K562 (cell line): ENCODE results near the gene NCAPD2. TPM values are rescaled to one million over a fixed set of nuclear protein-coding genes. Genes with fewer than 3 reads are reported as not detected.
"Not testable (repeated sequence)": the region's sequence is repeated elsewhere in the genome, so short reads cannot be mapped to it uniquely, and the experiment has no call there.

Experiments
- ATAC-seq: fragments of 200-7000 bp; cut with Tn5 transposase; 3 replicates; pipeline ENCODE4 v1.9.1; 2020; ENCODE audit warnings: moderate library complexity
- BruUV-seq: library from RNA; stranded (reverse); fragments of 400-500 nt; replicated peaks from 2 replicates; lab custom pipeline; 2021; lab: Mats Ljungman, UMichigan
- CTCF ChIA-PET: fragments of 300-600 bp; formaldehyde crosslinking; extraction: SDS; loops from one replicate; lab custom pipeline; 2021; ENCODE audit warnings: low intra/inter-chr PET ratio; lab: Yijun Ruan, JAX
- POLR2A ChIA-PET: fragments of 300-600, 350-650 bp; sonication (Branson Sonifier 250); formaldehyde crosslinking; extraction: SDS; loops from one replicate; lab custom pipeline; 2021; ENCODE audit warnings: antibody characterized with exemption, inconsistent platforms; lab: Yijun Ruan, JAX
- DNase-seq, 4 experiments: peaks; one replicate each; pipeline versions ENCODE4 v3.0.0 to v3.0.0-alpha.2; 2011 to 2018; ENCODE audit warnings: low spot score in 3 of 4, mixed read lengths in 3 of 4; ENCODE audit errors: extremely low read depth in 1 of 4
- FAIRE-seq: peaks from 2 replicates; lab custom pipeline; 2011; peaks lifted over from hg19 to GRCh38; lab: Jason Lieb, UNC
- H2AFZ ChIP-seq: 2 replicates; pipeline ENCODE4 v1.6.0; 2011; ENCODE audit warnings: low read depth, low read length, control low read depth, inconsistent platforms
- H3K27ac ChIP-seq: fragments of 200-600 bp; 3 replicates; pipeline ENCODE4 v1.8.0; 2011; ENCODE audit warnings: low read depth, mild to moderate bottlenecking, control low read depth, inconsistent platforms, low read length, moderate library complexity, mixed read lengths; ENCODE audit errors: extremely low read depth
- H3K27me3 ChIP-seq, 2 experiments: fragments of 300-600 bp in 1 of 2; 2 replicates in 1 of 2; 3 replicates in 1 of 2; pipeline versions ENCODE4 v1.6.0 to v1.8.0; 2011; ENCODE audit warnings: inconsistent platforms in 2 of 2, low read length in 2 of 2, mild to moderate bottlenecking in 1 of 2, mixed read lengths in 1 of 2, moderate library complexity in 1 of 2; ENCODE audit not compliant: control insufficient read depth in 2 of 2, insufficient read depth in 2 of 2
- H3K36me3 ChIP-seq: fragments of 300-600 bp; 3 replicates; pipeline ENCODE4 v1.8.0; 2011; ENCODE audit warnings: mild to moderate bottlenecking, low read length, inconsistent platforms; ENCODE audit not compliant: control insufficient read depth, insufficient read depth
- H3K4me1 ChIP-seq, 2 experiments: fragments of 200-600 bp in 1 of 2; replicated peaks in 1 of 2; 2 replicates in 1 of 2; 3 replicates in 1 of 2; pipeline versions ENCODE4 v1.5.1 to v1.8.0; 2011; ENCODE audit warnings: inconsistent platforms in 2 of 2, low read length in 2 of 2, mild to moderate bottlenecking in 1 of 2, mixed read lengths in 1 of 2, moderate library complexity in 1 of 2; ENCODE audit not compliant: control insufficient read depth in 2 of 2, insufficient read depth in 2 of 2
- H3K4me2 ChIP-seq: 2 replicates; pipeline ENCODE4 v1.6.1; 2011; ENCODE audit warnings: low read length, control low read depth, inconsistent platforms, mixed read lengths; ENCODE audit not compliant: insufficient read depth
- H3K4me3 ChIP-seq: fragments of 200-600 bp; sonication (generic), shearing (Covaris generic); 2 replicates; pipeline ENCODE4 v1.5.1; 2016; ENCODE audit warnings: control low read depth, inconsistent platforms
- H3K79me2 ChIP-seq: fragments of 200-600 bp; 3 replicates; pipeline ENCODE4 v1.8.0; 2011; ENCODE audit warnings: low read length, inconsistent platforms; ENCODE audit not compliant: control insufficient read depth, insufficient read depth
- H3K9ac ChIP-seq, 2 experiments: 2 replicates each; pipeline versions ENCODE4 v1.6.0 to v1.6.1; 2011; ENCODE audit warnings: low read depth in 2 of 2, low read length in 2 of 2, control low read depth in 1 of 2, inconsistent platforms in 1 of 2, mild to moderate bottlenecking in 1 of 2, mixed read lengths in 1 of 2; ENCODE audit not compliant: insufficient read depth in 1 of 2
- H3K9me1 ChIP-seq: one replicate; pipeline ENCODE4 v1.6.0; 2011; ENCODE audit warnings: inconsistent platforms, mild to moderate bottlenecking, low read length, moderate library complexity; ENCODE audit not compliant: control insufficient read depth, insufficient read depth
- H3K9me3 ChIP-seq: replicated peaks from 2 replicates; pipeline ENCODE4 v1.5.1; 2011; ENCODE audit warnings: low read depth, low read length, inconsistent platforms; ENCODE audit not compliant: control insufficient read depth, insufficient read depth
- H4K20me1 ChIP-seq: replicated peaks from 2 replicates; pipeline ENCODE4 v1.6.1; 2011; ENCODE audit warnings: low read length, inconsistent platforms, mixed read lengths; ENCODE audit not compliant: control insufficient read depth, insufficient read depth
- BDP1 ChIP-seq: IDR thresholded peaks from 3 replicates; pipeline ENCODE4 v1.6.1; 2011; ENCODE audit not compliant: insufficient read length, insufficient read depth
- ETV1 ChIP-seq: fragments of 450-650 bp; conservative IDR thresholded peaks from 2 replicates; pipeline ENCODE4 v1.6.1; 2016; ENCODE audit warnings: missing genetic modification characterization, control low read depth, low read depth, missing compliant biosample characterization
- MEIS2 ChIP-seq: fragments of 450-650 bp; IDR thresholded peaks from 2 replicates; pipeline ENCODE4 v1.6.1; 2014; ENCODE audit warnings: mild to moderate bottlenecking; ENCODE audit not compliant: partially characterized antibody
- PKNOX1 ChIP-seq: fragments of 450-650 bp; IDR thresholded peaks from 2 replicates; pipeline ENCODE4 v1.6.1; 2016
- PRDM10 ChIP-seq: fragments of 450-650 bp; IDR thresholded peaks from 2 replicates; pipeline ENCODE4 v1.6.1; 2018; ENCODE audit not compliant: partially characterized antibody
- TBP ChIP-seq: optimal IDR thresholded peaks from 2 replicates; pipeline ENCODE3; 2011; ENCODE audit warnings: low read depth, low read length, improper control_type of control experiment
- TGIF2 ChIP-seq: sonication (generic); formaldehyde crosslinking; IDR thresholded peaks from 2 replicates; pipeline ENCODE4 v1.8.1; 2022; ENCODE audit warnings: mild to moderate bottlenecking, missing genetic modification reagents, moderate library complexity
- THRAP3 ChIP-seq: fragments of 450-650 bp; IDR thresholded peaks from 2 replicates; pipeline ENCODE4 v1.6.1; 2016; ENCODE audit warnings: mild to moderate bottlenecking, inconsistent platforms, borderline replicate concordance
- WGBS: fragments of 100-300 bp; shearing (Covaris generic); methylation state at CpG from one replicate; pipeline ENCODE4 v1.1.6; 2016; ENCODE audit warnings: low coverage, mixed read lengths; ENCODE audit not compliant: insufficient coverage; ENCODE audit errors: missing lambda C conversion rate; 5-methylcytosine and 5-hydroxymethylcytosine counted together
- in situ Hi-C: fragments of 300-500 bp; cut with MboI; formaldehyde crosslinking; loops from 4 replicates; pipeline ENCODE4 v1.15.0; 2018; ENCODE audit warnings: inconsistent platforms, mixed read lengths
- intact Hi-C: fragments of 100-400 bp; cut with micrococcal nuclease; formaldehyde crosslinking; loops from 2 replicates; pipeline ENCODE4 v1.14.2; 2022
- polyA plus RNA-seq, 8 experiments: library from polyadenylated mRNA; depleted of rRNA in 4 of 8; stranded (reverse) in 5 of 8; unstranded in 3 of 8; fragments of >200 nt; fragmentation: Nextera tagmentation in 2 of 8; fragmentation: Illumina TruSeq in 1 of 8; extraction: Ambion mirVana in 2 of 8; extraction: Trizol in 1 of 8; gene quantifications; 2 replicates each; pipeline versions ENCODE4 v1.2.1 to v1.2.3, GENCODE V29; 2011 to 2014; ENCODE audit warnings: inconsistent platforms in 1 of 8, missing spikeins in 1 of 8
- total RNA-seq, 7 experiments: library from RNA; depleted of rRNA in 6 of 7; stranded (reverse); fragments of >200 nt in 6 of 7; fragmentation: Illumina TruSeq in 2 of 7; extraction: Trizol in 2 of 7; gene quantifications; 2 replicates each; pipeline versions ENCODE4 v1.2.1 to v1.2.3, GENCODE V29; 2011 to 2021; ENCODE audit warnings: low replicate concordance in 1 of 7
- TF ChIP-seq, protein P1 (sequence below): IDR thresholded peaks from 2 replicates; pipeline ENCODE4 v1.6.1; 2014; ENCODE audit warnings: antibody characterized with exemption

The NCAPD2 gene
- total and polyA plus RNA-seq, 9 of the 15 experiments (the other 6 are each of a cell fraction or from before 2014, with no cell fraction given) = 16.9 to 93.7 (median 68.3) TPM

DNA sequence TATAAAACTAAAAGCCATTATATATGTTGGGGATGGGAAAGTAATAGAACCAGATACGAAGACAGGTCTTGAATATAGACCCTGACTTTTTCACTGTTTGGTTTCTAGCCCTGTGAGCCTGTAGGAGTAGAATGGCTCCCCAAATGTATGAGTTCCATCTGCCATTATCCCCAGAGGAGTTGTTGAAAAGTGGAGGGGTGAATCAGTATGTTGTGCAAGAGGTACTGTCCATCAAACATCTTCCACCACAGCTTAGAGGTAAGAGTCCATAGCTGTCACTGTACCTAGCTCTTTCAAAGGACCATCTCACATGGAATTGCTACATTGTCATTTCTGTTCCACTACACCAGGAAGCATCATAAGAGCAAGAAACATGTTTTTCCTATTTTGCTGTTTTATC lies 1.1 kb downstream of the NCAPD2 start (continued):
- TF ChIP-seq PKNOX1 = peak; percentile 79
- no peak for TF ChIP-seq ETV1 (tag)
- no peak for TF ChIP-seq TGIF2 (CRISPR knock-in tag)
- no peak for TF ChIP-seq THRAP3
- TF ChIP-seq, protein P1, sequence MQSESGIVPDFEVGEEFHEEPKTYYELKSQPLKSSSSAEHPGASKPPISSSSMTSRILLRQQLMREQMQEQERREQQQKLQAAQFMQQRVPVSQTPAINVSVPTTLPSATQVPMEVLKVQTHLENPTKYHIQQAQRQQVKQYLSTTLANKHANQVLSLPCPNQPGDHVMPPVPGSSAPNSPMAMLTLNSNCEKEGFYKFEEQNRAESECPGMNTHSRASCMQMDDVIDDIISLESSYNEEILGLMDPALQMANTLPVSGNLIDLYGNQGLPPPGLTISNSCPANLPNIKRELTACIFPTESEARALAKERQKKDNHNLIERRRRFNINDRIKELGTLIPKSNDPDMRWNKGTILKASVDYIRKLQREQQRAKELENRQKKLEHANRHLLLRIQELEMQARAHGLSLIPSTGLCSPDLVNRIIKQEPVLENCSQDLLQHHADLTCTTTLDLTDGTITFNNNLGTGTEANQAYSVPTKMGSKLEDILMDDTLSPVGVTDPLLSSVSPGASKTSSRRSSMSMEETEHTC = no peak
- peak; percentile 25 for TF ChIP-seq MEIS2
- TF ChIP-seq PRDM10 = no peak
- no peak for TF ChIP-seq TBP
- TF ChIP-seq BDP1 = no peak

GRCh38 chr12:6497291-6497690 lies 3.4 kb downstream of the NCAPD2 start:
- in situ Hi-C loops, ATAC-seq, H4K20me1 ChIP-seq, H3K4me2 ChIP-seq, DNase-seq, H3K27me3 ChIP-seq, H3K9me1 ChIP-seq, CTCF ChIA-PET, H3K9me3 ChIP-seq, H3K4me3 ChIP-seq, H2AFZ ChIP-seq, BruUV-seq, H3K27ac ChIP-seq, FAIRE-seq, intact Hi-C loops, H3K9ac ChIP-seq: not testable (repeated sequence)
- Histone ChIP-seq H3K79me2 (peaks cover 56% of the 10 kb centered on the region), H3K4me1 (peaks cover 0 to 12% of the 10 kb centered on the region in 2 experiments; a peak in 2 of 5 replicates), H3K36me3 (peaks cover 64% of the 10 kb centered on the region; the same call in 2 of the 3 replicates)
- WGBS = 87% methylated on average over 3 of the region's 3 CpGs
- POLR2A ChIA-PET = interaction anchor here (0.6 kb wide), 1 partner anchor 18 kb away, joined by 3 read pairs; no protein-coding TSS in a partner anchor
